Left lobe of liver (tissue), 2 donors: ENCODE data around the gene ACOT7. TPM values are rescaled to one million over a fixed set of nuclear protein-coding genes. Genes with fewer than 3 reads are reported as not detected.
"Not testable (repeated sequence)": the region's sequence is repeated elsewhere in the genome, so short reads cannot be mapped to it uniquely, and the experiment has no call there.

ENCODE experiments used
- ATAC-seq: fragments of 200-7000 bp; cut with Tn5 transposase; one replicate; pipeline ENCODE4 v1.9.1; 2020; ENCODE audit warnings: mild to moderate bottlenecking, moderate library complexity
- DNase-seq: peaks from one replicate; pipeline ENCODE4 v3.0.0-alpha.2; 2020; ENCODE audit warnings: low spot score
- total RNA-seq: library from RNA; stranded (reverse); gene quantifications from one replicate; pipeline ENCODE4 v1.2.1, GENCODE V29; 2021
- donor health status: DM: no; HTN: no; CAD: no; lungs with moderate emphysema.
- donor health status: DM: no; HTN: yes; CAD: no.

Gene ACOT7
- 13.2 TPM for total RNA-seq

- peak; percentile 90 for DNase-seq
- peak; percentile 95 for ATAC-seq
Measured at GRCh38 chr1:6393400-6394187, at the start of gene ACOT7. Gene ACOT7 (minus strand): TSS chr1:6393767. CDS start chr1:6393399, 368 bp downstream.

GRCh38 chr1:6441586-6441985, 48.0 kb upstream of the ACOT7 start:
- DNase-seq (no peak), ATAC-seq (no peak)

GRCh38 chr1:6440198-6441126, 46.9 kb upstream of the ACOT7 start:
- peak; percentile 73 for ATAC-seq
- DNase-seq: peak; percentile 76

GRCh38 chr1:6438047-6438525, 44.5 kb upstream of the ACOT7 start:
- ATAC-seq (peak; percentile 75), DNase-seq (no peak)

DNA sequence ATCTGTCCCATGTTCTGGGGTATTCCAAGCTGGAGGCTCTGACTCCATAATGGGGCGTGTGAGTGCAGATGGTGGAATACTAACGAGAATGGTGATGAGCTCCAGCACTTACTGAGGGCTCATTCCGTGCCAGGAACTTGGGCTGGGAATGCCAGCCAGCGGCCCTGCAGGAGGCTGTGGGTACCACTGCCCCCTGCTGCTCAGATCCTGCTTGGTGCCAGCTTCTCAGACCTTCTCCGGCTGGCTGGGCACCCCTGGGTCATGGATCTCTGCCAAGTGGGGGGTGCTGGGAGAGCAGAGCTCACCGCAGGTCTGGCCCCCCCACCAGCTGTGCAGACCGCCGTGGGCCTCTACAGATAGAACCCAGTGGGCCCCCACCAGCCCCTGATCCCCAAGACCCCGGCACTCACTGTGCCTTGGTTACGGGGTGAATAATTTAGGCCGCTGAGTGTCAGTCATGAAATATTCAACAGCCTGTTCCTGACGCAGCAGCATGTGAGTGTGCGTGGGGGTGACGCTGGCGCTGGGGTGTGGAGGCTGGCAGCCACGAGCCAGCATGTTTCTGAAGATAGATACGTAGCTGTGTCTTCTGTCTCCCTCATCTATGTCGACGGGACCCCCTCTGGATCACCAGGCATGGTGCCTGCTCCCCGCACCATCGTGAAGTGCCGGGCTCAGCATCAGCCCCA, 43.6 kb upstream of the ACOT7 start:
- DNase-seq, ATAC-seq: not testable (repeated sequence)

DNA sequence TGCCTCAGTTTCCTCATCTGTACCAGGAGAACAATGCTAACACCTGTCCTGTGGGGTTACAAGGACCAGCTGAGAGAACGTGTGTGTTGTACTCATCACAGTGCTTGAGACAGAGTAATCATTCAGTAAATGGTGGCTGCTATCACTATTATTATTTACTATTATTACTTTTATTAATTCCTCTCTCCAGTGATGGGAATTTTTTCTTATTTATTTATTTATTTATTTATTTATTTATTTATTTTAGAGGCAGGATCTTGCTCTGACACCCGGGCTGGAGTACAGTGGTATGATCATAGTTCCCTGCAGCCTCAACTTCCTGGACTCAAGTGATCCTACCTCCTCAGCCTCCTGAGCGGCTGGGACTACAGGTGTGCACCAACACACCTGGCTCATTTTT, 42.7 kb upstream of the ACOT7 start:
- ATAC-seq, DNase-seq: not testable (repeated sequence)

DNA sequence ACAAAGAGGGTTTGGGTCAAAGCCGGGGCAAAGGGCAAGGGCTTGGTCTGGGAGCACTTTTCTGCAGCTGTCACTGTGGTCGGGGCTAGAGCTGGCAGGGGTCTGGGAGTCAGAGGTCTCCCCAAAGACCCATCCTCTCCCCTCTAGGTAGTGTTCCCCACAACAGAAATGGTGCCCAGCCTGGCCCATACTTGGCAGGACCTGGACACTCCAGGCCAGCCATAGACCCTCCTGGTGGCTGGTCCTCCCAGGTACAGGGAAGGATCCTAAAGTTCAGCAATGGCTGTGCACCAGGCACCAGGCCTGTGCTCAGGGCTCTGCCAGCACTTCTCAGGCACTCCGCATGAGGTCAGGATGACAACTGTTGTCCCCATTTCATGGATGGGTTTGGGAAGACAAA, 42.0 kb upstream of the ACOT7 start:
- DNase-seq: no peak
- no peak for ATAC-seq

DNA sequence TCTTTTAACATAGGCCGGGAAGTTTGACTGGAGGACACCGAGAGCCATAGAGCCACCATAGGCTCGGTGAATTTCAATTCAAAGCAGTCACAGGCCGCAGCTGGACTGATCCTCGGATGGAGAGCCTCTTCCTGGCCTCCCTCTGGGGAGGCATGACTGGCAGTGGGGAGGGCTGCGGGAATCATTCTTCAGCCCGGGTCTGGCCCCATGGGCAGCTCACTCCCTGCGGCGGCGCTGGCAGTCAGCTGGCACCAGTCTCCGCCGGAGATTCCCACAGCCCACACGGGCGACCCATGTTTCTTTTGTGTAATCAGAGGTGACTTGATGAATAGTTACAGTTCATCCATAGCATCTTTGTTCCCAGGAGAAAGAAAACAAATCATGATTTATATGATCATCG, 41.6 kb upstream of the ACOT7 start:
- no peak for ATAC-seq
- DNase-seq: no peak

DNA sequence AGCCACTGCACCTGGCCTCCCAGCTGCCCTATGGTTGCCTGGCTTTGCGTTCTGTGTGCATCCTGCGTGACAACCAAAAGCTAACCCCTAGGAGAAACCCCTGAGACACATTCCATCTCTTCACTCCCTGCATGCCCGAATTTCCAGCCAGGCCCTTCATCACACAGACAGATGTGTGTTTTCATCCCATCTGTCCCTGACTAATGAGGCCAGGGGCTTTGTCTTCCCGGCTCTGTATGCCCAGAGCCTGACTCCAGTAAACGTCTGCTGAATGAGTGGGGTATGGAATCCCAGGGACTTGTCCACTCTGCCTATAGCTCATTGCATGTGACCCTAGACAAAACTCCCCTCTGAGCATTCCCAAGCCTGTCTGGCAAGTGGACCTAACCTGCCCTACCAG, 40.6 kb upstream of the ACOT7 start:
- DNase-seq: no peak
- ATAC-seq: no peak

- ATAC-seq, DNase-seq: not testable (repeated sequence)
Measured at GRCh38 chr1:6431645-6432579, 38.3 kb upstream of the ACOT7 start.

DNA sequence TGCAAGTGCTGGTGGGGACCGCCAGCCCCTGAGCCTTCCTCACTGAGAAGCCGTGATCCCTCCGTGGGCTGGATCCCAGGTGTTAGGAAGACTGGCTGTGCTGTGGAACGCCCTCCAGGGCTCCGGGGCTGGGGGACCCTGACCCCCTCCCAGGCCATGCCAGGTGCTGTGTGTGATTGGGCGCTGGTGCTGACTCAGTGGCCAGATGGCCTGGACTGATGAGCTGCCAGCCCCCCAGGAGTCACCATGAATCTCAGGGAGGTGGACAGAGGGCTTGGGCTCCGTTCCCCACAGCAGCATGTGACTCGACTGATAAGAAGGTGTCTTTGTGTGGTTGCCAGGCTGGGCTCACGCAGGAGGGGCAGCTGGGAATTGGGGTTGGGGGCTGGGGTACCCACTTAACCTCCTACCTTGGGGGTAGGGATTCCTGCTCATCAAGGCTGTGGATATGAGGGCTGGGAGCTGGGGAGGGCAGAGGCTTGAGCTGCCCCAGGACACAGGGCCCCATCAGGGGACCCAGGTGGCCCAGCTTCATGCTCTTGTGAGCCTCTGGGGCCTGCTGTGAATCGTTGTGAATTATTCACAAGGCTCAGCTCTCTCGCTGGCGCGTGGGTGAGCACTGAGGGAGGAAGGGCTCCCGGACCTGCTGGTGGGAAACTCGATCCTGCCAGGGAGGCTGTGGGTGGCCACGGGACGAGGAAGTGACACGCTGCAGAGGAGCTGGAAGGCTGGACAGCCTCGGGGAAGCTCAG, 36.3 kb upstream of the ACOT7 start:
- DNase-seq, ATAC-seq: not testable (repeated sequence)

DNA sequence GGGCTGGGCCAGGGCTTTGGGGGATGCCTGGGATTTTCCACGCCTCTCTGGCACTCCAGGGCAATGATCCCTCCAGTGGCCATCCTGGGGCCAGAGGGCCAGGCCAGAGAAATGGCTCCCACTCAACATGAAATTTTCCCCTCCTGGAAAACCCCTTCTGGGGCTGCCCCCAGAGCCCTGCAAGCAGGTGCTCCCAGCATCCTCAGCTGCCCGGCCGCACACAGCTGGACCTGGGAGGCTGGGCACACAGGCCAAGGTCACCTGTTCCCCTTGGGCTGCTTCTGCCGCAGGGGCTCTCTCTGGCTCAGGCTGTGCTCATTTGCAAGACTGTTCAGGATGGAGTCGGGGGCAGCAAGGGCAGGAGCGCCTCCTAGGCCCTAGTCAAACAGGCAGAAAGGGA, 34.9 kb upstream of the ACOT7 start:
- not testable (repeated sequence) for DNase-seq, ATAC-seq

DNA sequence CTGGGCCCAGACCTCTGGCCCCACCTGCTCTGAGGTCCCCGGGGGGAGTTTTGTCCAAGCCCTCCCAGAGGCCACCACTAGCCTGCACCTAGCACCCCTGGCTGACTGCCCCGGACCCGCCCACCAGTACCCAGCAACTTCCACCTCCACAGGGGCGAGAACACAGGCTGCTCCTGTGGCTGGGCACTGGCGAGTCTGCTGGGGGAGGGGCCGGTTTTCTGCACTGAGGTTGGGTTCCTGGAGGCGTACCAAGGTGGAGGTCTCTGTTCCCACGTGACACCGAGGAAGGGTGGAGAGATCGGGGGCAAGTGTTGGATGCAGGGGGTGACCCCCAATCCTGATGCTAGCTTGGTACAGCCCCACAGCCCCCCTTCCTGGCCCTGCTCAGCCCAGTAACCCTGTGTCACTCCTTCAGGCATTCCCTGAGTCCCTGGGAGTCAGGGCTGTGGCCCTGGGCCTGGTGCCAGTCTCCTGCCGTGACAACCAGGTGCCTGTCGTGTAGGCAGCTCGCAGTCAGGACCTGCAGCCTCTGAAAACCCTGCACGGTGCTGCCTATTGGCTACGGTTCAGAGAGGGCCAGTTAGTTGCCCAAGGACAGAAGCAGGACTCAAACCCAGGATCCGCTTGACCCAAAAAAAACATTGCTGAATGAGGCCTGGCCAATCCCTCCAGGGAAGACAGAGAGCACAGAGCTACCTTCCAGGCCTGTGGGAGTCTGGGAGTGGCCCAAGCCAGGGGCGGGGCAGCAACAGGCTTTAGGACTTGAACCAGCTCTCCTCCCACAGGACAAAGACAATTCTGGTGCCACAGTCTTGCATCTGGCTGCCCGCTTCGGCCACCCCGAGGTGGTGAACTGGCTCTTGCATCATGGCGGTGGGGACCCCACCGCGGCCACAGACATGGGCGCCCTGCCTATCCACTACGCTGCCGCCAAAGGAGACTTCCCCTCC, 34.1 kb upstream of the ACOT7 start:
- DNase-seq (no peak), ATAC-seq (no peak)

- no peak for ATAC-seq
Measured at GRCh38 chr1:6426972-6427350, 33.4 kb upstream of the ACOT7 start.

GRCh38 chr1:6426277-6426971, 32.9 kb upstream of the ACOT7 start:
- no peak for DNase-seq
- no peak for ATAC-seq

More at GRCh38 chr1:6426972-6427350, 33.4 kb upstream of the ACOT7 start:
- DNase-seq: no peak

- ATAC-seq (no peak), DNase-seq (no peak)
Measured at GRCh38 chr1:6425658-6426057, 32.1 kb upstream of the ACOT7 start.
